Daoy (cell line): Measurements from ENCODE around the gene TNFRSF11A. TPM values are rescaled to one million over a fixed set of nuclear protein-coding genes. Genes with fewer than 3 reads are reported as not detected.

Experiments used
- DNase-seq: peaks from one replicate; pipeline ENCODE4 v3.0.0-alpha.2; 2015; ENCODE audit warnings: low read depth
- total RNA-seq: library from RNA; depleted of rRNA; stranded (reverse); fragments of >200 nt; shearing (Covaris generic); gene quantifications from 2 replicates; pipeline ENCODE4 v1.2.3, GENCODE V29; 2014

TNFRSF11A gene
- total RNA-seq, 1 experiment from 2014 or later, result 3.5 TPM

- no peak for DNase-seq
Measured at GRCh38 chr18:62381373-62381772, 56.3 kb downstream of the TNFRSF11A start.

- DNase-seq, result no peak
Measured at GRCh38 chr18:62384068-62384467, 59.0 kb downstream of the TNFRSF11A start.

- DNase-seq, result no peak
Measured at GRCh38 chr18:62384610-62385097, 59.5 kb downstream of the TNFRSF11A start.

- DNase-seq, result no peak
Measured at GRCh38 chr18:62386091-62386490, 61.0 kb downstream of the TNFRSF11A start.

GRCh38 chr18:62386601-62387000 is 61.5 kb downstream of the TNFRSF11A start:
- DNase-seq, result no peak

GRCh38 chr18:62387257-62387656 is 62.1 kb downstream of the TNFRSF11A start:
- no peak for DNase-seq

GRCh38 chr18:62388855-62389760 is 64.0 kb downstream of the TNFRSF11A start:
- no peak for DNase-seq

GRCh38 chr18:62389761-62390481 is 64.8 kb downstream of the TNFRSF11A start:
- no peak for DNase-seq

- no peak for DNase-seq
Measured at GRCh38 chr18:62394006-62394763, 69.1 kb downstream of the TNFRSF11A start.

GRCh38 chr18:62396381-62396780 is 71.3 kb downstream of the TNFRSF11A start:
- no peak for DNase-seq

GRCh38 chr18:62396967-62397366 is 71.9 kb downstream of the TNFRSF11A start:
- DNase-seq, result no peak

GRCh38 chr18:62398291-62398690 is 73.2 kb downstream of the TNFRSF11A start:
- no peak for DNase-seq

GRCh38 chr18:62399276-62399675 is 74.2 kb downstream of the TNFRSF11A start:
- no peak for DNase-seq

- peak; percentile 6 for DNase-seq
Measured at GRCh38 chr18:62399781-62400308, 74.7 kb downstream of the TNFRSF11A start.

- no peak for DNase-seq
Measured at GRCh38 chr18:62400916-62401315, 75.8 kb downstream of the TNFRSF11A start.

- no peak for DNase-seq
Measured at GRCh38 chr18:62402342-62402948, 77.3 kb downstream of the TNFRSF11A start.

- no peak for DNase-seq
Measured at GRCh38 chr18:62403120-62403519, 78.0 kb downstream of the TNFRSF11A start.

GRCh38 chr18:62404881-62405280 is 79.8 kb downstream of the TNFRSF11A start:
- DNase-seq, result no peak

- no peak for DNase-seq
Measured at GRCh38 chr18:62407660-62408059, 82.5 kb downstream of the TNFRSF11A start.

- no peak for DNase-seq
Measured at GRCh38 chr18:62409821-62410220, 84.7 kb downstream of the TNFRSF11A start.
